Stimulated activated CD8-positive, alpha-beta memory T cell treated with anti-CD3 and anti-CD28 coated beads, Interleukin-12 subunit alpha, Interleukin-12 subunit beta, amount 100 ng/mL, for 4 hours (primary cell): ENCODE results near the gene GLT6D1.

Experiments
- DNase-seq: peaks from one replicate; pipeline ENCODE4 v3.0.0-alpha.2; 2020; ENCODE audit warnings: low read depth

Gene GLT6D1

GRCh38 chr9:135584934-135585333 is 54.4 kb downstream of the GLT6D1 start:
- no peak for DNase-seq

- DNase-seq = no peak
Observed at GRCh38 chr9:135584371-135584770, 55.0 kb downstream of the GLT6D1 start.

- no peak for DNase-seq
Observed at GRCh38 chr9:135583688-135584011, 55.7 kb downstream of the GLT6D1 start.

- DNase-seq = no peak
Observed at GRCh38 chr9:135582966-135583687, 56.2 kb downstream of the GLT6D1 start.

- no peak for DNase-seq
Observed at GRCh38 chr9:135582541-135582940, 56.8 kb downstream of the GLT6D1 start.

GRCh38 chr9:135581636-135582426 is 57.5 kb downstream of the GLT6D1 start:
- DNase-seq = no peak

- no peak for DNase-seq
Observed at GRCh38 chr9:135580664-135581380, 58.5 kb downstream of the GLT6D1 start.

GRCh38 chr9:135579889-135580660 is 59.3 kb downstream of the GLT6D1 start:
- DNase-seq = no peak

- no peak for DNase-seq
Observed at GRCh38 chr9:135579356-135579755, 60.0 kb downstream of the GLT6D1 start.

- no peak for DNase-seq
Observed at GRCh38 chr9:135577256-135577655, 62.1 kb downstream of the GLT6D1 start.

GRCh38 chr9:135575995-135576631 is 63.2 kb downstream of the GLT6D1 start:
- no peak for DNase-seq

- DNase-seq = no peak
Observed at GRCh38 chr9:135574943-135575342, 64.4 kb downstream of the GLT6D1 start.

- no peak for DNase-seq
Observed at GRCh38 chr9:135574331-135574730, 65.0 kb downstream of the GLT6D1 start.
